CD4-positive, alpha-beta T cell treated with Interleukin-6 at 100 ng/mL for 8 hours (primary cell): Measurements from ENCODE around the gene METAP1D.
"Not testable (repeated sequence)": the region's sequence is repeated elsewhere in the genome, so short reads cannot be mapped to it uniquely, and the experiment has no call there.

Source experiments
- DNase-seq: peaks from one replicate; pipeline ENCODE4 v3.0.0-alpha.2; 2020; ENCODE audit warnings: mixed read lengths, low spot score

METAP1D gene

DNA sequence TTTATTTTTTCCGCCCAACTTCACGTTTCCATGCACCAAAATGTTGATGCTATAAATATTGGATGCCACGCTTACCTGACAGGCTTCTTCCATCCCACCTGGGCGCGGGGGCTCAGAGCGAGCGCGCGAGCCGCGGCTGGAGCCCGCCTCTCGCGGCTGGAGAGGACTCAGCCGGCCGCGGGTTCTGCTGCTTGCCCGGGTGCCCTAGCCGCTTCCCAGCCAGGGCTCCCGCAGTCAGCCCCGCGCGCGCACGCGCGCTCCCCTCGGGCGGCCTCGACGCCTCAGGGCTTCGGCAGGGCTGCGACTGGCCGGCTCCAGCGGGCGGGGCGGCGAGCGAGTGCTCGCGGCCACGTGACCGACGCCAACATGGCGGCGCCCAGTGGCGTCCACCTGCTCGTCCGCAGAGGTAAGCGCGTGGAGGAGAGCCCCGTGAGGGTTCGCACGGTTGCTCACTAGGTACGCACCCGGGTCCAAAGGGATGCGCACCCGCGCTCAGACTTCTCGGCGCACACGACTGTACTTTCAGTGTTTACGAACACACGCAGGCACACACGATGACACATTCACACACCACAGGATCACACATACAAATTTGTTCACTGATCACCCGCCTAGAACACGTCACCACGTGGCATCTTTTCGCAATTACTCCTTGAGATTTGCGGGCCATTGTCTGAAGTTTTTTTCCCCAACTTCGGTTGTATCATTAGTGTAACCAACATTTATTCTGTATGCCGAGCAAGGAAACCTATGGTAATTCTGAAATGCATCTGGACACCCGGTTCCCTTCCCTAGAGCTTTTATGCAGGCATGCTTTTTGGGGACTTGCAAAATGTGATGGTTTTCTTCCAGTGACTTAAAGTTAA lies at the start of gene METAP1D:
Gene METAP1D, plus strand, starts transcription at position 350 of the 866 bp plus-strand sequence. Its CDS starts 17 bp downstream, at position 367.
- peak; percentile 86 for DNase-seq

- DNase-seq = no peak
Measured at GRCh38 chr2:171952276-171952675, 47.5 kb upstream of the METAP1D start.

- DNase-seq = no peak
Measured at GRCh38 chr2:171952748-171953147, 47.0 kb upstream of the METAP1D start.

DNA sequence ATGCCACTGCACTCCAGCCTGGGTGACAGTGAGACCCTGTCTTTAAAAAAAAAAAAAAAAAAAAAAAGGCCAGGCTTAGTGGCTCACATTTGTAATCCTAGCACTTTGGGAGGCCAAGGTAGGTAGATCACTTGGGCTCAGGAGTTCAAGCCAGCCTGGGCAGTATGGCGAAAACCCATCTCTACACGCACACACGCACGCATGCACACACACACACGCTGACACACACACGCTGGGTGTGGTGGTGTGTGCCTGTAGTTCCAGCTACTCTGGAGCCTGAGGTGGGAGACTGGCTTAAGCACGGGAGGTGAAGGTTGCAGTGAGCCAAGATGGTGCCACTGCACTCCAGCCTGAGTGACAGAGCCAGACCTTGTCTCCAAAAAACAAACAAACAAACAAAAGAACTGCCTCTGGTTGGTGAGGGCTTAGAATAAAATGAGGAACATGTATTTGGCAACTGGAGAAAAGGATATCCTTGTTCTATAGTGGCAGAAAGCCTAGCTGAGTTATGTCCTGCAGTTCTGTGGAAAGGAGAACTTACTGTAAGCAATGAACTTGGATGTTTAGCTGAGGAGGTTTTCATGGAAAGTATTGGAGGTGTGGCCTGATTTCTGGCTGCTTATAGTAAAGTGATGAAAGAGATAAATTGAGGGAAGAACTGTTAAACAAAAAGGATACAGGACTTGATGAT lies 43.5 kb upstream of the METAP1D start:
- DNase-seq = no peak

DNA sequence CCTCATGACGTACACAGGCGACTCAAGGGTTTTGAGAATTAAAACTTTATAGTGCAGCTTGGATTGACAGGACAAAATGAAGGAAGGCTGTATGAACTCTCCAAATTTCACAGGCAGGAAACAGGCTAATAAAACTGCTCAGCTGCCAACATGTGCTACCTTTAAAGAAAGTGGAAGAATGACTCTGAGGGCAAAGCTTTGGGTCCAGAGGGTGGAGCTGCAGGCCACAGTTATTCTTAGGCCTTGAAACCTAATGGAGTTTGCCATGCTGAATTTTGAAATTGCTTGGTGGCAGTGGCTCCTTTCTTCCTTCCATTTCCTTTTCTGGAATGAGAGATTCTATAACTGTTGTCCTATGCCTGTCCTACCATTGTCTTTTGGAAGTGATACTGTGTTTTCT lies 42.7 kb upstream of the METAP1D start:
- no peak for DNase-seq

DNA sequence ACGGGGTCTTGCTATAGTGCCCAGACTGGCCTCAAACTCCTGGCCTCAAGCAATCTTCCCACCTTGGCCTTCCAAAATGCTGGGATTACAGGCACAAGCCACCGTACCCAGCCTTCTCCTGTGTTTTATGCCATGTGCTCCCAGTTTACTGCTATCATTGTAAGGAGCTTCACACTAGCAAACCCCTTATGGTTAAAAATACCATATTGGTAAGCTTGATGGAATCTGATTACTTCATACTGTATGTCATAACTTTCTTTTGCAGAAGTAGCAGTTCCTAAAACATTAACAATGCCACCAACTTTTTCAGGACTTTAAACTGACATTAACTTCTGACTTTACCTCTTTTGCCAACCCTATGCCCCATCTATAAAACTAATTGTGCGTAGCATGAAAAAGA lies 41.3 kb upstream of the METAP1D start:
- no peak for DNase-seq

DNA sequence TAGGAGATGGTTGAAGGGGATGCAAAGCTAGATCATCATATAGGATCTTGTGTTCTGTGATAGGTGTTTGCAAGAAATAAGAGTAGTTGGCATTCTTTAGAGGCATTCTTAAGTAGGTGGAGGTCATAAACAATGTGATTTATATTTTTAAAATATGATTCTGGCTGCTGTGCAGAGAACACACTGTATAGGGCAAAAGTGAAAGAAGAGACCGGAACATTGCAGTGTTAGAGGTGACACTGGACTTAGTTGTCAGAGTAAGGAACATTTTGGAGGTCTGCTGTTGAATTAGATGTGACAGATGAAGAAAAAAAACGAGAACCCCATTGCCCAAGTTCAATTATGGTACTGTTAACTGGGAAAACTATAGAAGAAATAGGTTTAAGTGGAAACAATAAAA lies 39.8 kb upstream of the METAP1D start:
- no peak for DNase-seq

- DNase-seq = no peak
Measured at GRCh38 chr2:171960570-171960969, 39.2 kb upstream of the METAP1D start.

- no peak for DNase-seq
Measured at GRCh38 chr2:171963198-171963597, 36.6 kb upstream of the METAP1D start.

GRCh38 chr2:171964308-171964707 lies 35.4 kb upstream of the METAP1D start:
- no peak for DNase-seq

GRCh38 chr2:171965238-171965637 lies 34.5 kb upstream of the METAP1D start:
- DNase-seq = no peak

- no peak for DNase-seq
Measured at GRCh38 chr2:171965661-171966060, 34.1 kb upstream of the METAP1D start.

DNA sequence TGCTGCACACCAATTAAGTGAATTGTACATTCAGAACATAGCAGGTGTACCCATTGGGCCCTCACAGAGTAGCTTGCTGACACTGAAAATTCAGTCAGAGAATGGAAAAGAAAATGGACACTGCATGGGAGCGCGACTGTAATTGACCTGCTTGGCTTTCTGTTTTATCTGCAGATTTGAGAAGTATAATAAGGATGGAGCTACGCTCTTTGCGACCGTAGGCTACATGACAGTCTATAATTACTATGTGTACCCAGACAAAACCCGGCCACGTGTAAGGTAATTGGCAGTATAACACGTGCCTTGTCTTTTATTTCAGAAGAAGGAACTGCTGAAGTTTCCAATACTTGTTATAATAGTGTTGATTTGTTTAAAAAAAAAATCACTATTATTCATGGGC lies 33.5 kb upstream of the METAP1D start:
- no peak for DNase-seq

DNA sequence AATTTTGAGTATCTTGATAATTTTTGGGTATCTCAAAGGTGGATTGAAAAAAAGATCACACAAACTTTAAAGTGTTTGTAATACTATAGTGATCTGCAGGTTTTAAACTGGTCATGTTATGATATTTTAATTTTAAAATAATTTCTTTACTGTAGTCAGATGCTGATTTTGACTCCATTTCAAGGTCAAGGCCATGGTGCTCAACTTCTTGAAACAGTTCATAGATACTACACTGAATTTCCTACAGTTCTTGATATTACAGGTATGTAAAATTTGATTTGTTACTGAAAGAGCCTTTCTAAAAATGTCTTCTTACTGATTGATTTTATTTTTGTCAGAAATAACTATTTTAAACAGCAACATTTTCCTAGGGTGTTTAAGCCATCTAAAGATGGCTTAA lies 33.1 kb upstream of the METAP1D start:
- DNase-seq = no peak

- DNase-seq = no peak
Measured at GRCh38 chr2:171968509-171968908, 31.2 kb upstream of the METAP1D start.

DNA sequence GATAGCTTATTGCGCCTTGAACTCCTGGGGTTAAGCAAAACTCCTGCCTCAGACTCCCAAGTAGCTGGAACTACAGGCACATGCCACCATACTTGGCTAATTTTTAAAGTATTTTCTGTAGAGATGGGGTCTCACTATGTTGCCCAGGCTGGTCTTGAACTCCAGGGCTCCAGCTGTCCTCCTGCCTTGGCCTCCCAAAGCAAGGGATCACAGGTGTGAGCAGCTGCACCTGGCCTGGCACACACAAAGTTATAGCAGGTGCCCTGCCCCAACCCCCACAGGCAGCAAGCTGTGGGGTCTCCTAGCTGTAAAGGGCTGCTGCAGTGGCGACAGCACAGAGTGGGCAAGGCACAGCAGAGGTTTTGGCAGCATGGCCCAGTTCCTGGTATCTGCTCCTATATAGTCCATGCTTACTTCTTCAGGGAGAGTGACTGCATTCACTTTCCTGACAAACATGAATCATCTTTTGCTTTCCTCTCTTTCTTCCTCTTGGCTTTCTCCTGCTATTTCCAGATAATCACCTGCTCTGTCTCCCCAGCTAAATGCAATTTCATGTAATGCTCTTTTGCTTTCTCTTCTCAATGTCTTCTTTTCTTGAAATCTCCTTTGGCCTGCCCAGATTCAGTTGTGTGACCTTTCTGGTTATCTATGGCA lies 27.3 kb upstream of the METAP1D start:
- no peak for DNase-seq

DNA sequence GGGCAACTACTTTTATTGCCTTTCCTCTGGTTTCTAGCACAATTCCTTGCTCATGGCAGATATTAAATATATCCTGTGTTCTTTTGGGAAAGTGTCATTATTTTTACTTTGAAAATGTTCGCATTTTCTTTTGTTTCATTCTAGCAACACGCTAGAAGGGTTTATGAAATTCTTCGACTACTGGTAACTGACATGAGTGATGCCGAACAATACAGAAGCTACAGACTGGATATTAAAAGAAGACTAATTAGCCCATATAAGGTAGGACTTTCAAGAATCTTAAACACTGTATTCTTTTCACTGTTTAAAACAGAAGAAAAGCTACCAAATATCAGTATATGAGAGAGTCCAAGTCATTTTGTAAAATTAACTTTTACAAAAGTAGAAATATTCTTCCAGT lies 20.6 kb upstream of the METAP1D start:
- DNase-seq = no peak

DNA sequence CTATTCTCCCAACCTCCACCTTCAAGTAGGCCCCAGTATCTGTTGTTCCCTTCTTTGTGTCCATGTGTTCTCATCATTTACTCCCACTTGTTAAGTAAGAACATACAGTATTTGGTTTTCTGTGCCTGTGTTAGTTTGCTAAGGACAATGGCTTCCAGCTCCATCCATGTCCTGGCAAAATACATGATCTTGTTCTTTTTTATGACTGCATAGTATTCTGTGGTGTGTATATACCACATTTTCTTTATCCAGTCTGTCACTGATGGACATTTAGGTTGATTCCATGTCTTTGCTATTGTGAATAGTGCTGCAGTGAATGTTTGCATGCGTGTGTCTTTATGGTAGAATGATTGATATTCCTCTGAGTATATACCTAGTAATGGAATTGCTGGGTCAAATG lies 15.8 kb upstream of the METAP1D start:
- DNase-seq = not testable (repeated sequence)

- no peak for DNase-seq
Measured at GRCh38 chr2:171985076-171985475, 14.7 kb upstream of the METAP1D start.

DNA sequence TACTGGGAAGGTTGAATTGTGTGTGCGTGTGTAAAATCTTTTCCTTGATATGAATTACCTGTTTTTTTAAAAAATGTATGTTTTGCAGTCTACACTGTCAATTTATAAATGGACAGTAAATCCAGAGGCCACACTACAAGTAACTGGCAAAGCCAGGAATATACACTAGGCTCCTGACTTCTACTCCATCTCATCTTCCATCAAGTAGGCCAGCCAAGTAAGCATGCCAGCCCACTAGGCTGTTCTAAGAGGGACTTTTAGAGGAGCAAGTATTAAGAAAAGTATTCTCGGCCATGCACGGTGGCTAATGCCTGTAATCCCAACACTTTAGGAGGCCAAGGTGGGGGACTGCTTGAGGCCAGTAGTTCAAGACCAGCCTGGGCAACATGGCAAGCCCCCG lies 13.0 kb upstream of the METAP1D start:
- no peak for DNase-seq

DNA sequence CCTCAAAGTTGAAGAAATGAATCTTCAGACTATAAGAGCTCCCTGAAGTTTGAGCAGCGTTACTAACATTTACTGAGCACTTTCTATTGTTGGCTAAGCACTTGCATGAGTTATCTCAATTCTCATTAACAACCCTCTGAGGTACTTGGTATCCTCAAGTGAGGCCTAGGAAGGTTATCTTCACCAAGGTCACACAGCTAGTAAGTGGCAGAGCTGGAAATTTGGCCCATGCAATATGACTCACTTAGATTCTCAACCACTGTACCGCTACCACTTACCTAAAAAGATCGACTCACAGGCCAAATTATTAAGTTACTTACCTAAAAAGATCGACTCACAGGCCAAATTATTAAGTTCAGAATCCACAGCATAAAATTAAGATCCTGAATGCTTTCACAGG lies 8.7 kb upstream of the METAP1D start:
- DNase-seq = no peak

DNA sequence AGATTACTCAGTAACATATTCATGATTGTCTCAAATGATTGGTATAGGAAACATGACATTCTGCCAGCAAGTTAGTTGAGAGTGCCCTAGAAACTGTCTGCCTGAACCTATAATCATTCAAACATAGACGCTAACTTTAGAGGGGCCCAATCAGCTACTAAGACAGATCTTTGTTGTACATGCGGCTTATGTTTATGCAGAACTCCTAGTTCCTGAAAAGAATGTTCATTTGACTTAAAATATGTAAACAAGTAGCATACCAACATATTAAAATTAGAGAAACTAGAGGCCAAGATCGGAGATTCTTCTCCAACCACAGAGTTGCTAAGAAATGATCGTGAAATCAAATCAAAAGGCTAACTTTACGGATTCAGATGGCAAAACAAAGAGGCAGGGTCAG lies 4.2 kb upstream of the METAP1D start:
- no peak for DNase-seq

- no peak for DNase-seq
Measured at GRCh38 chr2:171996021-171996420, 3.7 kb upstream of the METAP1D start.
